GM13976 (cell line): ENCODE results near the gene P2RX3.

ENCODE experiments used
- DNase-seq: peaks from one replicate; pipeline ENCODE4 v3.0.0; 2012; ENCODE audit warnings: low spot score
- CTCF ChIP-seq: IDR thresholded peaks from 2 replicates; pipeline ENCODE4 v1.5.1; 2012; ENCODE audit warnings: borderline replicate concordance, mild to moderate bottlenecking; ENCODE audit not compliant: insufficient read depth; ENCODE audit errors: extremely low read depth, missing control alignments, control extremely low read depth
- in situ Hi-C: fragments of 300-500 bp; cut with MboI; formaldehyde crosslinking; loops from one replicate; pipeline ENCODE4 v1.12.0; 2022; ENCODE audit warnings: low sequenced_read_pairs, mixed read lengths, inconsistent platforms; ENCODE audit not compliant: unreplicated experiment

P2RX3 gene

GRCh38 chr11:57299150-57299737 lies 38.9 kb upstream of the P2RX3 start:
- no peak for TF ChIP-seq CTCF
- DNase-seq = no peak
- in situ Hi-C loops = no loop called here

GRCh38 chr11:57300785-57301184 lies 37.4 kb upstream of the P2RX3 start:
- no peak for TF ChIP-seq CTCF
- in situ Hi-C loops = no loop called here
- peak; percentile 21 for DNase-seq

GRCh38 chr11:57301711-57302423 lies 36.3 kb upstream of the P2RX3 start:
- in situ Hi-C loops = no loop called here
- no peak for TF ChIP-seq CTCF
- DNase-seq = peak; percentile 27

- no peak for TF ChIP-seq CTCF
- in situ Hi-C loops = no loop called here
- DNase-seq = peak; percentile 15
Observed at GRCh38 chr11:57302489-57302888, 35.7 kb upstream of the P2RX3 start.

- TF ChIP-seq CTCF = no peak
- no peak for DNase-seq
- in situ Hi-C loops = no loop called here
Observed at GRCh38 chr11:57303280-57303989, 34.7 kb upstream of the P2RX3 start.

GRCh38 chr11:57303990-57304579 lies 34.1 kb upstream of the P2RX3 start:
- DNase-seq = no peak
- in situ Hi-C loops = no loop called here
- no peak for TF ChIP-seq CTCF
